T-cell (primary cell): ENCODE results near the gene B3GALNT2. TPM values are rescaled to one million over a fixed set of nuclear protein-coding genes. Genes with fewer than 3 reads are reported as not detected.

Source experiments
- ATAC-seq, 4 experiments: fragments of 200-7000 bp in 3 of 4; fragments of 150-1000 bp in 1 of 4; cut with Tn5 transposase; replicated peaks in 1 of 4; 1 replicate in 3 of 4; 2 replicates in 1 of 4; pipeline ENCODE4 v1.10.0; 2021; ENCODE audit warnings: moderate library complexity in 3 of 4, mild to moderate bottlenecking in 2 of 4, moderate number of reproducible peaks in 1 of 4
- CTCF ChIA-PET, 2 donors: fragments of 300-600 bp; sonication (Branson Sonifier 250); formaldehyde crosslinking; loops; one replicate each; lab custom pipeline; 2022; ENCODE audit warnings: antibody characterized with exemption in 2 of 2; lab: Charles Lee
- POLR2A ChIA-PET, 2 donors: fragments of 300-600 bp; sonication (Branson Sonifier 250); formaldehyde crosslinking; loops; one replicate each; lab custom pipeline; 2022; ENCODE audit warnings: antibody characterized with exemption in 2 of 2; lab: Charles Lee
- DNase-seq, 35 experiments: peaks; one replicate each; pipeline versions ENCODE4 v3.0.0 to v3.0.0-alpha.2; 2013 to 2023
- H3K27ac ChIP-seq: one replicate; pipeline ENCODE4 v1.5.1; 2013; ENCODE audit warnings: low read length
- H3K27me3 ChIP-seq, 2 experiments: replicated peaks in 1 of 2; 1 replicate in 1 of 2; 2 replicates in 1 of 2; pipeline versions ENCODE4 v1.6.1 to v1.7.0; 2013; ENCODE audit warnings: low read length in 1 of 2, mixed read lengths in 1 of 2; ENCODE audit not compliant: control insufficient read depth in 2 of 2, insufficient read depth in 2 of 2; ENCODE audit errors: extremely low read depth in 1 of 2
- H3K36me3 ChIP-seq, 2 donors: 1 replicate in 1 of 2; 2 replicates in 1 of 2; pipeline versions ENCODE4 v1.6.1 to v1.7.0; 2013; ENCODE audit warnings: low read length in 1 of 2; ENCODE audit not compliant: control insufficient read depth in 2 of 2, insufficient read depth in 1 of 2; ENCODE audit errors: extremely low read depth in 1 of 2
- H3K4me1 ChIP-seq, 2 experiments: 1 replicate in 1 of 2; 2 replicates in 1 of 2; pipeline versions ENCODE4 v1.6.1 to v1.7.0; 2013; ENCODE audit warnings: low read length in 2 of 2, mixed read lengths in 1 of 2; ENCODE audit not compliant: insufficient read depth in 2 of 2, control insufficient read depth in 1 of 2; ENCODE audit errors: extremely low read depth in 1 of 2
- H3K4me3 ChIP-seq, 2 donors: 1 replicate in 1 of 2; 2 replicates in 1 of 2; pipeline versions ENCODE4 v1.5.1 to v1.7.0; 2013; ENCODE audit warnings: mild to moderate bottlenecking in 2 of 2, low read length in 1 of 2, moderate library complexity in 1 of 2; ENCODE audit not compliant: control insufficient read depth in 1 of 2; ENCODE audit errors: extremely low read depth in 1 of 2
- H3K9me3 ChIP-seq: 2 replicates; pipeline ENCODE4 v1.7.0; 2013
- H3K27ac Mint-ChIP-seq, 2 donors: one replicate each; pipeline ENCODE4 v1.8.0; 2020 to 2021; ENCODE audit warnings: mild to moderate bottlenecking in 2 of 2, mixed read lengths in 2 of 2
- H3K27me3 Mint-ChIP-seq, 2 donors: one replicate each; pipeline ENCODE4 v1.8.0; 2021 to 2022; ENCODE audit warnings: mixed read lengths in 2 of 2
- H3K36me3 Mint-ChIP-seq: one replicate; pipeline ENCODE4 v1.8.0; 2021; ENCODE audit warnings: mixed read lengths
- H3K4me1 Mint-ChIP-seq, 3 donors: one replicate each; pipeline ENCODE4 v1.8.0; 2020 to 2022; ENCODE audit warnings: mixed read lengths in 3 of 3, mild to moderate bottlenecking in 1 of 3
- H3K4me3 Mint-ChIP-seq, 3 donors: one replicate each; pipeline ENCODE4 v1.8.0; 2020 to 2022; ENCODE audit warnings: mild to moderate bottlenecking in 3 of 3, mixed read lengths in 3 of 3, moderate library complexity in 3 of 3
- H3K9me3 Mint-ChIP-seq, 3 donors: one replicate each; pipeline ENCODE4 v1.8.0; 2020 to 2022; ENCODE audit warnings: mixed read lengths in 3 of 3
- WGBS: methylation state at CpG from one replicate; pipeline ENCODE4 v1.1.5; 2013; ENCODE audit warnings: missing lambda C conversion rate; ENCODE audit not compliant: insufficient coverage; 5-methylcytosine and 5-hydroxymethylcytosine counted together
- total RNA-seq, 35 experiments: library from RNA in 6 of 35; stranded (reverse) in 6 of 35; fragments of 120-200 nt in 1 of 35; gene quantifications; one replicate each; pipeline versions ENCODE4 v1.2.1 to v1.2.4 and lab custom pipeline; 2013 to 2026

The B3GALNT2 gene
- total RNA-seq, 5 donors from 2014 or later (not counting 1 experiment from before 2014, with no cell fraction given) = 6.2 to 10.9 (median 9.5) TPM

GRCh38 chr1:235426143-235426542 is 78.1 kb downstream of the B3GALNT2 start:
- H3K27ac Mint-ChIP-seq = no peak overlapping the region
- H3K36me3 ChIP-seq = peaks cover 0 to 8% of the 10 kb centered on the region in 2 donors
- no peaks in the 10 kb centered on the region for H3K9me3 ChIP-seq
- no peak overlapping the region for H3K4me3 Mint-ChIP-seq
- no peak for DNase-seq
- no peak overlapping the region for H3K27ac ChIP-seq
- peaks cover 0 to 20% of the 10 kb centered on the region in 2 experiments for H3K4me1 ChIP-seq
- ATAC-seq = no peak
- H3K4me3 ChIP-seq = no peak overlapping the region
- H3K27me3 Mint-ChIP-seq = no peaks in the 10 kb centered on the region
- peaks cover 21 to 35% (median 23%) of the 10 kb centered on the region in 3 donors for H3K4me1 Mint-ChIP-seq
- POLR2A ChIA-PET = interaction anchor here in 1 of 2 donors (0.6 kb wide), 1 partner anchor 219 kb away, joined by 3 read pairs; no protein-coding TSS in a partner anchor
- H3K9me3 Mint-ChIP-seq = no peaks in the 10 kb centered on the region
- no peaks in the 10 kb centered on the region for H3K27me3 ChIP-seq
- 100% methylated on average over 1 of the region's 4 CpGs for WGBS
- CTCF ChIA-PET = no interaction called here
- H3K36me3 Mint-ChIP-seq = peaks cover 12% of the 10 kb centered on the region

- Histone ChIP-seq H3K9me3 (no peaks in the 10 kb centered on the region), H3K4me3 (no peak overlapping the region), H3K27me3 (no peaks in the 10 kb centered on the region), H3K27ac (no peak overlapping the region), H3K36me3 (peaks cover 0 to 5% of the 10 kb centered on the region in 2 donors), H3K4me1 (peaks cover 0 to 20% of the 10 kb centered on the region in 2 experiments)
- DNase-seq = no peak
- no peaks in the 10 kb centered on the region for H3K9me3 Mint-ChIP-seq
- H3K4me1 Mint-ChIP-seq = peaks cover 21 to 35% (median 23%) of the 10 kb centered on the region in 3 donors
- POLR2A ChIA-PET = interaction anchor here in 1 of 2 donors (0.6 kb wide), 1 partner anchor 218 kb away, joined by 3 read pairs; no protein-coding TSS in a partner anchor
- CTCF ChIA-PET = no interaction called here
- no peak overlapping the region for H3K4me3 Mint-ChIP-seq
- no peak overlapping the region for H3K27ac Mint-ChIP-seq
- H3K27me3 Mint-ChIP-seq = no peaks in the 10 kb centered on the region
- 95% methylated on average over 4 of the region's 9 CpGs for WGBS
- peaks cover 9% of the 10 kb centered on the region for H3K36me3 Mint-ChIP-seq
- no peak for ATAC-seq
Observed at GRCh38 chr1:235425357-235425756, 78.9 kb downstream of the B3GALNT2 start.

- CTCF ChIA-PET = interaction anchor here (0.6 to 0.7 kb wide), 5 partner anchors 18 to 879 kb away, joined by 3 to 6 read pairs (median 4); no protein-coding TSS in a partner anchor
- no peak for ATAC-seq
- Mint-ChIP-seq H3K27ac (no peak overlapping the region), H3K27me3 (no peaks in the 10 kb centered on the region), H3K36me3 (peaks cover 13% of the 10 kb centered on the region), H3K9me3 (no peaks in the 10 kb centered on the region), H3K4me3 (no peak overlapping the region), H3K4me1 (peaks cover 21 to 35% (median 23%) of the 10 kb centered on the region in 3 donors)
- Histone ChIP-seq H3K4me3 (no peak overlapping the region), H3K4me1 (peaks cover 0 to 20% of the 10 kb centered on the region in 2 experiments), H3K27me3 (no peaks in the 10 kb centered on the region), H3K27ac (no peak overlapping the region), H3K36me3 (peaks cover 3 to 9% of the 10 kb centered on the region in 2 donors), H3K9me3 (no peaks in the 10 kb centered on the region)
- POLR2A ChIA-PET = interaction anchor here in 1 of 2 donors (0.6 to 0.7 kb wide), 3 partner anchors 10 to 92 kb away, joined by 5 to 13 read pairs (median 9); no protein-coding TSS in a partner anchor
- no peak for DNase-seq
- 80% methylated on average over 1 of the region's 8 CpGs for WGBS
Observed at GRCh38 chr1:235424092-235424491, 80.2 kb downstream of the B3GALNT2 start.

GRCh38 chr1:235423214-235423652 is 81.0 kb downstream of the B3GALNT2 start:
- ATAC-seq = peak; percentile 76 to 90 (median 81)
- peaks cover 0 to 20% of the 10 kb centered on the region in 2 experiments for H3K4me1 ChIP-seq
- CTCF ChIA-PET = interaction anchor here (0.5 kb wide), 2 partner anchors 10 to 1077 kb away, joined by 3 to 5 read pairs; no protein-coding TSS in a partner anchor
- Mint-ChIP-seq H3K27ac (peak overlapping the region; percentile 66 to 80), H3K4me3 (peak overlapping the region in 2 of 3 donors; percentile 10 to 67), H3K9me3 (no peaks in the 10 kb centered on the region), H3K4me1 (peaks cover 21 to 35% (median 23%) of the 10 kb centered on the region in 3 donors), H3K36me3 (peaks cover 13% of the 10 kb centered on the region), H3K27me3 (no peaks in the 10 kb centered on the region)
- peaks cover 3 to 9% of the 10 kb centered on the region in 2 donors for H3K36me3 ChIP-seq
- no peaks in the 10 kb centered on the region for H3K9me3 ChIP-seq
- whole genome bisulfite sequencing = 11% methylated on average over 5 of the region's 12 CpGs
- POLR2A ChIA-PET = interaction anchor here in 1 of 2 donors (0.6 kb wide), 1 partner anchor 249 kb away, joined by 12 read pairs; no protein-coding TSS in a partner anchor
- no peak overlapping the region for H3K4me3 ChIP-seq
- H3K27ac ChIP-seq = no peak overlapping the region
- peak in 25 of 35 experiments; percentile 3 to 46 (median 14) for DNase-seq
- no peaks in the 10 kb centered on the region for H3K27me3 ChIP-seq

GRCh38 chr1:235421751-235422150 is 82.5 kb downstream of the B3GALNT2 start:
- no peaks in the 10 kb centered on the region for H3K27me3 Mint-ChIP-seq
- peaks cover 17% of the 10 kb centered on the region for H3K36me3 Mint-ChIP-seq
- H3K27ac Mint-ChIP-seq = no peak overlapping the region
- H3K36me3 ChIP-seq = peaks cover 3 to 4% of the 10 kb centered on the region in 2 donors
- H3K27me3 ChIP-seq = no peaks in the 10 kb centered on the region
- peak overlapping the region in 1 of 3 donors; percentile 12 for H3K4me3 Mint-ChIP-seq
- CTCF ChIA-PET = no interaction called here
- ATAC-seq (no peak), DNase-seq (peak in 1 of 35 experiments; percentile 2)
- H3K4me3 ChIP-seq = no peak overlapping the region
- H3K27ac ChIP-seq = no peak overlapping the region
- H3K9me3 Mint-ChIP-seq = no peaks in the 10 kb centered on the region
- no peaks in the 10 kb centered on the region for H3K9me3 ChIP-seq
- peaks cover 21 to 35% (median 23%) of the 10 kb centered on the region in 3 donors for H3K4me1 Mint-ChIP-seq
- POLR2A ChIA-PET = no interaction called here
- 75% methylated on average over 2 of the region's 3 CpGs for WGBS
- H3K4me1 ChIP-seq = peaks cover 0 to 20% of the 10 kb centered on the region in 2 experiments

GRCh38 chr1:235417086-235417697 is 87.1 kb downstream of the B3GALNT2 start:
- H3K27me3 ChIP-seq = no peaks in the 10 kb centered on the region
- peaks cover 0 to 4% of the 10 kb centered on the region in 2 experiments for H3K4me1 ChIP-seq
- H3K9me3 Mint-ChIP-seq = no peaks in the 10 kb centered on the region
- no peak overlapping the region for H3K4me3 Mint-ChIP-seq
- ChIA-PET CTCF (interaction anchor here (0.6 to 2.6 kb wide), 42 partner anchors 10 to 770 kb away, joined by 3 to 26 read pairs (median 4); partner anchors contain the start of gene TBCE (in 1 of the 2)), POLR2A (interaction anchor here (0.5 to 0.9 kb wide), 3 partner anchors 178 to 228 kb away, joined by 4 to 8 read pairs (median 4); no protein-coding TSS in a partner anchor)
- peaks cover 10% of the 10 kb centered on the region for H3K36me3 Mint-ChIP-seq
- H3K27ac Mint-ChIP-seq = no peak overlapping the region
- DNase-seq (peak in 32 of 35 experiments; percentile 9 to 77 (median 43)), ATAC-seq (peak in 3 of 4 experiments; percentile 53 to 68 (median 54))
- WGBS = 8% methylated on average over 3 of the region's 8 CpGs
- H3K4me1 Mint-ChIP-seq = peaks cover 9 to 11% (median 10%) of the 10 kb centered on the region in 3 donors
- no peaks in the 10 kb centered on the region for H3K9me3 ChIP-seq
- H3K27ac ChIP-seq = no peak overlapping the region
- H3K4me3 ChIP-seq = no peak overlapping the region
- peaks cover 3 to 7% of the 10 kb centered on the region in 2 donors for H3K36me3 ChIP-seq
- no peaks in the 10 kb centered on the region for H3K27me3 Mint-ChIP-seq
